Nephron (organoid): ENCODE results near the gene LHX2.

Source experiments
- H3K27ac Mint-ChIP-seq, 3 experiments: 2 replicates each; pipeline ENCODE4 v1.8.0; 2020; ENCODE audit warnings: mixed read lengths in 3 of 3, mild to moderate bottlenecking in 2 of 3, moderate library complexity in 1 of 3
- H3K27me3 Mint-ChIP-seq: 2 replicates; pipeline ENCODE4 v1.8.0; 2021; ENCODE audit warnings: low read depth, mild to moderate bottlenecking, moderate library complexity, mixed read lengths
- H3K36me3 Mint-ChIP-seq: 2 replicates; pipeline ENCODE4 v1.8.0; 2020; ENCODE audit warnings: low read depth, mixed read lengths
- H3K4me1 Mint-ChIP-seq: 2 replicates; pipeline ENCODE4 v1.8.0; 2020; ENCODE audit warnings: mixed read lengths
- H3K4me3 Mint-ChIP-seq, 3 experiments: 2 replicates each; pipeline ENCODE4 v1.8.0; 2020; ENCODE audit warnings: mild to moderate bottlenecking in 3 of 3, mixed read lengths in 3 of 3, moderate library complexity in 2 of 3
- H3K9me3 Mint-ChIP-seq: 2 replicates; pipeline ENCODE4 v1.8.0; 2020; ENCODE audit warnings: mixed read lengths
- TF ChIP-seq, protein P1 (sequence below), 3 experiments: fragments of 200-600 bp; sonication (generic); IDR thresholded peaks; one replicate each; pipeline ENCODE4 v1.5.0; 2021; ENCODE audit warnings: antibody characterized with exemption in 3 of 3; ENCODE audit not compliant: unreplicated experiment in 3 of 3

The LHX2 gene

DNA sequence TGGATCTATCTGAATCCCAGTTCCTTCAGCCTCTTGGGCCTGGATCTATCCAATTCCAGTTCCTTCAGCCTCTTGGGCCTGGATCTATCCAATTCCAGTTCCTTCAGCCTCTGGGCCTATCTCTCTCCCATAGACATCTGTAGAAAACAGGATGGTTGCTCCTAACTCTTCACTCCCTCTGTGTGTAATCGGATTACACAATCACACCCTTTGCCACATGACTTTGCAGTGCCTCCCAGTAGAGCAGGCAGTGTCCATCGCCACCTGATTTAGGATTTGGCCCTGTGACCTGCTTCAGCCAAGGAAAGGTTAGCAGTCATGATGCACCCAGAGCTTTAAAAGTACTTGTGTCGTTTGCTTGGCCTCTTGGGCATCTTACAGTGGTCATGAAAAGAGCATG lies 56.7 kb downstream of the LHX2 start:
- Mint-ChIP-seq H3K4me3 (no peak overlapping the region), H3K9me3 (peaks cover 8% of the 10 kb centered on the region), H3K36me3 (no peaks in the 10 kb centered on the region), H3K27me3 (peaks cover 20% of the 10 kb centered on the region), H3K27ac (no peak overlapping the region), H3K4me1 (no peaks in the 10 kb centered on the region)
- TF ChIP-seq, protein P1, sequence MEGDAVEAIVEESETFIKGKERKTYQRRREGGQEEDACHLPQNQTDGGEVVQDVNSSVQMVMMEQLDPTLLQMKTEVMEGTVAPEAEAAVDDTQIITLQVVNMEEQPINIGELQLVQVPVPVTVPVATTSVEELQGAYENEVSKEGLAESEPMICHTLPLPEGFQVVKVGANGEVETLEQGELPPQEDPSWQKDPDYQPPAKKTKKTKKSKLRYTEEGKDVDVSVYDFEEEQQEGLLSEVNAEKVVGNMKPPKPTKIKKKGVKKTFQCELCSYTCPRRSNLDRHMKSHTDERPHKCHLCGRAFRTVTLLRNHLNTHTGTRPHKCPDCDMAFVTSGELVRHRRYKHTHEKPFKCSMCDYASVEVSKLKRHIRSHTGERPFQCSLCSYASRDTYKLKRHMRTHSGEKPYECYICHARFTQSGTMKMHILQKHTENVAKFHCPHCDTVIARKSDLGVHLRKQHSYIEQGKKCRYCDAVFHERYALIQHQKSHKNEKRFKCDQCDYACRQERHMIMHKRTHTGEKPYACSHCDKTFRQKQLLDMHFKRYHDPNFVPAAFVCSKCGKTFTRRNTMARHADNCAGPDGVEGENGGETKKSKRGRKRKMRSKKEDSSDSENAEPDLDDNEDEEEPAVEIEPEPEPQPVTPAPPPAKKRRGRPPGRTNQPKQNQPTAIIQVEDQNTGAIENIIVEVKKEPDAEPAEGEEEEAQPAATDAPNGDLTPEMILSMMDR (IDR thresholded peaks at IDR 0.05; ENCODE audit: unreplicated experiment in 3 of 3): no peak

DNA sequence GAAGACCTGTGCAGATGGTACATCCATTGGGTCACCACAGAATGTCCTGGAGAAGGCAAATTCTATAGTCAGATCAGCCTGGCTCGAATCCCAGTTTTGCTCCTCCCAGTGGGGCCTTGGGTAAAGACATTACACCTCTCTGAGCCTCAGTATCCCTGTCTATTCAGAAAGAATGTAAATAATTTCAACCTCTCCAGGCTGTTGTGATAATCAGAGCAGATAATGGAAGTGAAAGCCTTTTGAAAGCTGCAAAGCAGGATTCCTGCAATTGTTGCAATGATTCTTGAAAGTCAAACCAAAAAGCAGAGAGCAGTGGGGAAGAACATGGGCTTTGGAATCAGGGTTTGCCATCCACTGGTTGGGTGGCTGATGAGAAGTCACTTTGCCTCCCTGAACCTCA lies 63.2 kb downstream of the LHX2 start:
- Mint-ChIP-seq H3K27me3 (peaks cover 24% of the 10 kb centered on the region), H3K9me3 (peaks cover 14% of the 10 kb centered on the region), H3K4me3 (no peak overlapping the region), H3K36me3 (no peaks in the 10 kb centered on the region), H3K4me1 (peaks cover 10% of the 10 kb centered on the region), H3K27ac (no peak overlapping the region)
- TF ChIP-seq, protein P1 (IDR thresholded peaks at IDR 0.05; ENCODE audit: unreplicated experiment in 3 of 3): no peak

- TF ChIP-seq, protein P1 (IDR thresholded peaks at IDR 0.05; ENCODE audit: unreplicated experiment in 3 of 3): no peak
- no peak overlapping the region for H3K4me3 Mint-ChIP-seq
- no peaks in the 10 kb centered on the region for H3K36me3 Mint-ChIP-seq
- H3K4me1 Mint-ChIP-seq: peaks cover 10% of the 10 kb centered on the region
- peaks cover 27% of the 10 kb centered on the region for H3K27me3 Mint-ChIP-seq
- H3K27ac Mint-ChIP-seq: no peak overlapping the region
- H3K9me3 Mint-ChIP-seq: peaks cover 10% of the 10 kb centered on the region
These were observed 64.2 kb downstream of the LHX2 start for GRCh38 chr9:124075761-124076160.

- H3K27me3 Mint-ChIP-seq: peaks cover 17% of the 10 kb centered on the region
- peaks cover 10% of the 10 kb centered on the region for H3K9me3 Mint-ChIP-seq
- no peak overlapping the region for H3K27ac Mint-ChIP-seq
- TF ChIP-seq, protein P1 (IDR thresholded peaks at IDR 0.05; ENCODE audit: unreplicated experiment in 3 of 3): no peak
- H3K4me1 Mint-ChIP-seq: peaks cover 10% of the 10 kb centered on the region
- H3K36me3 Mint-ChIP-seq: no peaks in the 10 kb centered on the region
- no peak overlapping the region for H3K4me3 Mint-ChIP-seq
These were observed 66.5 kb downstream of the LHX2 start for GRCh38 chr9:124077915-124078572.

DNA sequence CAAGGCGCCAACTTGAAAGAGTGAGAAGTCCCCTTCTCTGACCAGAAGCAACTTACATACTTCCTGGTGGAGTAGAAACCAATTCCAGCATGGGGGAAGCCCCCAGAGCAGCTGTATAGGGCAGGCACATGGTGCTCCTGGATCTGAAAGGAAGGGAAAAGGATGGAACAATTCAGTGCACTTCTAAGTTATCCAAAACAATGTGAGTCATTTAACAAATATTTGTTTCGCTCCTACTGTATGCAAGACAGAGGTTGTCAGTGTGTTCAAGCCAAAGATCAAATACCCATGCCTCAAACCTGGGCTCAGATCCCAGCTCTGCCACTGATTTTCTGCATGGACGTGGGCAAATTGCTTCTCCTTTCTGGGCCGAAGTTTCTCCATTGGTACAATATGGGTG lies 67.1 kb downstream of the LHX2 start:
- Mint-ChIP-seq H3K27me3 (peaks cover 14% of the 10 kb centered on the region), H3K4me3 (no peak overlapping the region), H3K27ac (no peak overlapping the region), H3K9me3 (peaks cover 10% of the 10 kb centered on the region), H3K36me3 (no peaks in the 10 kb centered on the region), H3K4me1 (peaks cover 10% of the 10 kb centered on the region)
- TF ChIP-seq, protein P1 (IDR thresholded peaks at IDR 0.05; ENCODE audit: unreplicated experiment in 3 of 3): no peak
